ENCODE data around the gene ENO2.
"Not testable (repeated sequence)": the region's sequence is repeated elsewhere in the genome, so short reads cannot be mapped to it uniquely, and the experiment has no call there.

ENO2 gene

GRCh38 chr12:6883252-6883651 lies 31.1 kb upstream of the ENO2 start:
- H3K4me3 ChIP-seq (ENCODE audit: low read depth, low read length) = no peak overlapping the region
- TF ChIP-seq CTCF (conservative IDR thresholded peaks at IDR 0.05; ENCODE audit: low read depth, low read length) = no peak
- DNase-seq (ENCODE audit: low read depth) = no peak

- no peak overlapping the region for H3K4me3 ChIP-seq (ENCODE audit: low read depth, low read length)
- TF ChIP-seq CTCF (conservative IDR thresholded peaks at IDR 0.05; ENCODE audit: low read depth, low read length) = no peak
- no peak for DNase-seq (ENCODE audit: low read depth)
Observed at GRCh38 chr12:6883683-6884082, 30.7 kb upstream of the ENO2 start.

GRCh38 chr12:6884539-6884938 lies 29.8 kb upstream of the ENO2 start:
- no peak for DNase-seq (ENCODE audit: low read depth)
- no peak for TF ChIP-seq CTCF (conservative IDR thresholded peaks at IDR 0.05; ENCODE audit: low read depth, low read length)
- H3K4me3 ChIP-seq (ENCODE audit: low read depth, low read length) = no peak overlapping the region

GRCh38 chr12:6886206-6886999 lies 28.0 kb upstream of the ENO2 start:
- not testable (repeated sequence) for H3K4me3 ChIP-seq (ENCODE audit: low read depth, low read length); DNase-seq (ENCODE audit: low read depth)

- DNase-seq (ENCODE audit: low read depth) = no peak
- H3K4me3 ChIP-seq (ENCODE audit: low read depth, low read length) = no peak overlapping the region
- TF ChIP-seq CTCF (conservative IDR thresholded peaks at IDR 0.05; ENCODE audit: low read depth, low read length) = no peak
Observed at GRCh38 chr12:6887460-6887859, 26.9 kb upstream of the ENO2 start.

- no peak for TF ChIP-seq CTCF (conservative IDR thresholded peaks at IDR 0.05; ENCODE audit: low read depth, low read length)
- no peak for DNase-seq (ENCODE audit: low read depth)
- no peak overlapping the region for H3K4me3 ChIP-seq (ENCODE audit: low read depth, low read length)
Observed at GRCh38 chr12:6888360-6888759, 26.0 kb upstream of the ENO2 start.

- not testable (repeated sequence) for H3K4me3 ChIP-seq (ENCODE audit: low read depth, low read length); DNase-seq (ENCODE audit: low read depth)
Observed at GRCh38 chr12:6888794-6889193, 25.6 kb upstream of the ENO2 start.

- not testable (repeated sequence) for H3K4me3 ChIP-seq (ENCODE audit: low read depth, low read length); DNase-seq (ENCODE audit: low read depth)
Observed at GRCh38 chr12:6889775-6890573, 24.4 kb upstream of the ENO2 start.

All from choroid plexus epithelial cell (primary cell).